ENCODE data around the gene LIPH. TPM values are rescaled to one million over a fixed set of nuclear protein-coding genes. Genes with fewer than 3 reads are reported as not detected.
"Not testable (repeated sequence)": the region's sequence is repeated elsewhere in the genome, so short reads cannot be mapped to it uniquely, and the experiment has no call there.

Gene LIPH
- total and polyA plus RNA-seq, 4 experiments from 2014 or later = not detected

DNA sequence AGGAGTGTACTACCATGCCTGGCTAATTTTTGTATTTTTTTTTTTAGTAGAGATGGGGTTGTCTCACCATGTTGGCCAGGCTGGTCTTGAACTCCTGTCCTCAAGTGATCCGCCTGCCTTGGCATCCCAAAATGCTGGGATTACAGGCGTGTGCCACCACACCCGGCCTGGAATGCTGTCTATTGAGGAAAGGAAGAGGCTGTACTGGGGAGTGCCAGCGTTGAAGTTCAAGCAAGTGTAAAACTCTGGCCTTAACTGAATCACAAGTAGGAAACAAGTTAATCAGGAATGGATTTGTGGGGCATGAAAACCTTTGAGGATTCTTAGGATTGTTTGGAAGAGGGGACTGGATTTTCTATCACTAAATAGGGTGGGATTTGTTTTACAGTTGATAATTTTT is 32.3 kb upstream of the LIPH start:
- intact Hi-C loops (cut with micrococcal nuclease) = loop anchor here (5.0 kb wide), 3 partner anchors 353 to 1337 kb away; partner anchors contain the start of genes ALG3, EEF1AKMT4, TRA2B and VPS8
- Mint-ChIP-seq H3K4me1 (peaks cover 17 to 32% (median 24%) of the 10 kb centered on the region in 4 donors), H3K36me3 (peaks cover 0 to 17% of the 10 kb centered on the region in 2 donors), H3K27me3 (no peaks in the 10 kb centered on the region), H3K9me3 (peaks cover 0 to 4% (median 0%) of the 10 kb centered on the region in 8 donors), H3K4me3 (peak overlapping the region in 6 of 8 donors; percentile 6 to 61 (median 44)), H3K27ac (peak overlapping the region; percentile 47 to 98 (median 93))
- Histone ChIP-seq H3K9me3 (ENCODE audit: control insufficient read depth in 1 of 2, low read length in 2 of 2) (no peaks in the 10 kb centered on the region), H3K27ac (ENCODE audit: low read depth, low read length) (no peak overlapping the region), H3K4me1 (ENCODE audit: insufficient read depth, low read length) (peaks cover 27% of the 10 kb centered on the region), H3K4me3 (ENCODE audit: low read length in 2 of 2) (no peak overlapping the region), H3K27me3 (ENCODE audit: insufficient read depth, low read length) (no peaks in the 10 kb centered on the region), H3K36me3 (ENCODE audit: insufficient read depth, low read length) (no peaks in the 10 kb centered on the region)
- ChIA-PET POLR2A (ENCODE audit: partially characterized antibody) (interaction anchor here (1.9 kb wide), 1 partner anchor 11 kb away, joined by 6 read pairs; no protein-coding TSS in a partner anchor), CTCF (ENCODE audit: partially characterized antibody) (interaction anchor here (1.5 to 4.7 kb wide), 2 partner anchors 10 to 26 kb away, joined by 4 to 42 read pairs; no protein-coding TSS in a partner anchor)
- no peak for DNase-seq

DNA sequence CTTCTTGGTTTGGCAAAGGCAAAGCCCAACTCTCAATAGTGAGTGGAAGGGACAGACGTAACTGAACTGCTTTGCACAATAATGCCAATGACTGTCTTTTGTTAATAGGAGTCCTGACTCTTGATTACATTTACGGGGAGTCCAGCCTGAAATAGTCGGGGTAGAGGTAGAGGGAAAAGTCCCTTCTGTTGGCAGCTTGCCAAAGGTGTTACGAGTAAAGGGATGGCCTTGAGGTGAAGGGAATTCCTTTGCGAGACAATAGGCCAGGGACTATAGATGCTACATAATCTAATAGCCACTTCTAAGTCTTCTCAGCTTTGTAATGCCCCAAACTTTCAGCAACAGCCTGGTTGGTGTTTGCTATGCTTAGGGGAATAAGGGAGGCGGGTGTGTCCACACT is 31.5 kb upstream of the LIPH start:
- peaks cover 0 to 17% of the 10 kb centered on the region in 2 donors for H3K36me3 Mint-ChIP-seq
- intact Hi-C loops (cut with micrococcal nuclease) = no loop called here
- Histone ChIP-seq H3K36me3 (ENCODE audit: insufficient read depth, low read length) (no peaks in the 10 kb centered on the region), H3K27me3 (ENCODE audit: insufficient read depth, low read length) (no peaks in the 10 kb centered on the region), H3K9me3 (ENCODE audit: control insufficient read depth in 1 of 2, low read length in 2 of 2) (no peaks in the 10 kb centered on the region), H3K4me1 (ENCODE audit: insufficient read depth, low read length) (peaks cover 23% of the 10 kb centered on the region), H3K27ac (ENCODE audit: low read depth, low read length) (no peak overlapping the region), H3K4me3 (ENCODE audit: low read length in 2 of 2) (no peak overlapping the region)
- peaks cover 17 to 32% (median 23%) of the 10 kb centered on the region in 4 donors for H3K4me1 Mint-ChIP-seq
- H3K9me3 Mint-ChIP-seq = peaks cover 0 to 4% (median 0%) of the 10 kb centered on the region in 8 donors
- ChIA-PET POLR2A (ENCODE audit: partially characterized antibody) (no interaction called here), CTCF (ENCODE audit: partially characterized antibody) (interaction anchor here (1.5 to 4.7 kb wide), 2 partner anchors 9 to 25 kb away, joined by 4 to 42 read pairs; no protein-coding TSS in a partner anchor)
- H3K27me3 Mint-ChIP-seq = no peaks in the 10 kb centered on the region
- H3K27ac Mint-ChIP-seq = peak overlapping the region in 3 of 7 donors; percentile 1 to 46 (median 21)
- no peak for DNase-seq
- no peak overlapping the region for H3K4me3 Mint-ChIP-seq

DNA sequence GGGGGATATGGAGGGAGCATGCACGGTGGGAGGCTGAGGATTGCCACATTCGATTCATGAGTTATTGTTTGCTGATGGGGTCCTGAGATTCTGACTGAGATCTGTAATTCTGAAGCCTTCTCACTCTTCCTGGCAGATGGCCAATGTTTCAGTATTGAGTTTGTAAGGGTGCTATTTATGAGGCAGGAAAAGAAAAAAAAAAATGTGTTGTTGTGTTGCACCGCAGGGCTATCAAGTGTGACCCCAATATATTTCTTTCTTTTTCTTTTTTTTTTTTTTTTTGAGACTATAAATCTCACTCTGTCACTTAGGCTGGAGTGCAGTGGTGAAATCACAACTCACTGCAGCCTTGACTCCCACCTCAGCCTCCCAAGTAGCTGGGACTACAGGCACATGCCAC is 30.5 kb upstream of the LIPH start:
- H3K4me3 Mint-ChIP-seq = peak overlapping the region in 2 of 8 donors; percentile 17 to 20
- intact Hi-C loops (cut with micrococcal nuclease) = no loop called here
- no peaks in the 10 kb centered on the region for H3K36me3 ChIP-seq (ENCODE audit: insufficient read depth, low read length)
- peaks cover 11 to 23% (median 16%) of the 10 kb centered on the region in 4 donors for H3K4me1 Mint-ChIP-seq
- no peaks in the 10 kb centered on the region for H3K27me3 Mint-ChIP-seq
- peak in 1 of 5 donors; percentile 9 for DNase-seq
- no peak overlapping the region for H3K4me3 ChIP-seq (ENCODE audit: low read length in 2 of 2)
- H3K27ac ChIP-seq (ENCODE audit: low read depth, low read length) = no peak overlapping the region
- no peaks in the 10 kb centered on the region for H3K27me3 ChIP-seq (ENCODE audit: insufficient read depth, low read length)
- POLR2A ChIA-PET (ENCODE audit: partially characterized antibody) = no interaction called here
- peaks cover 0 to 4% (median 0%) of the 10 kb centered on the region in 8 donors for H3K9me3 Mint-ChIP-seq
- peaks cover 0 to 10% of the 10 kb centered on the region in 2 donors for H3K36me3 Mint-ChIP-seq
- H3K9me3 ChIP-seq (ENCODE audit: control insufficient read depth in 1 of 2, low read length in 2 of 2) = no peaks in the 10 kb centered on the region
- CTCF ChIA-PET (ENCODE audit: partially characterized antibody) = no interaction called here
- peaks cover 16% of the 10 kb centered on the region for H3K4me1 ChIP-seq (ENCODE audit: insufficient read depth, low read length)
- peak overlapping the region in 1 of 7 donors; percentile 35 for H3K27ac Mint-ChIP-seq

DNA sequence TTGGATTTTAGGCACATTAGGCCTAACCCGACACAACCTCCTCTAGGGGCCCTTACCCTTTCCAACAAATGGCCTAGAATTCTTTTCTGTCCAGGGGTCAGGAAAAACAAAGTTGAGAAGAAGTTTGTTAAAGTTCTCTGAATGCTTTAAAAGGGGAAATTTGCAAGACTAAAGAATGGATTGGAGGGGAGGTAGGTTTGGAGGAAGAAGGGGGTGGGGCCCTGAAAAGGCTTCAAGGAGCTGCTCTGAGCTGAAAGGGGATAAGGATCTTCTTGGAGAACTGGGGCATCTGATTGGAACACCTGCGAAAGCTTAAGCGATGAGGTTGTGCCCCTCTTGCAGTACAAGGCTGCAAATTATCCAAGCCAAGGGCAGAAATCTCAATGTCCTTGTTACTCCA is 29.8 kb upstream of the LIPH start:
- Mint-ChIP-seq H3K27ac (peak overlapping the region in 1 of 7 donors; percentile 48), H3K27me3 (no peaks in the 10 kb centered on the region), H3K4me1 (peaks cover 11 to 21% (median 16%) of the 10 kb centered on the region in 4 donors), H3K36me3 (peaks cover 0 to 10% of the 10 kb centered on the region in 2 donors), H3K4me3 (no peak overlapping the region), H3K9me3 (peaks cover 0 to 4% (median 0%) of the 10 kb centered on the region in 8 donors)
- ChIA-PET POLR2A (ENCODE audit: partially characterized antibody) (no interaction called here), CTCF (ENCODE audit: partially characterized antibody) (interaction anchor here (0.9 kb wide), 1 partner anchor 13 kb away, joined by 6 read pairs; no protein-coding TSS in a partner anchor)
- intact Hi-C loops (cut with micrococcal nuclease) = no loop called here
- Histone ChIP-seq H3K4me1 (ENCODE audit: insufficient read depth, low read length) (peaks cover 13% of the 10 kb centered on the region), H3K4me3 (ENCODE audit: low read length in 2 of 2) (no peak overlapping the region), H3K9me3 (ENCODE audit: control insufficient read depth in 1 of 2, low read length in 2 of 2) (no peaks in the 10 kb centered on the region), H3K36me3 (ENCODE audit: insufficient read depth, low read length) (no peaks in the 10 kb centered on the region), H3K27ac (ENCODE audit: low read depth, low read length) (no peak overlapping the region), H3K27me3 (ENCODE audit: insufficient read depth, low read length) (no peaks in the 10 kb centered on the region)
- no peak for DNase-seq

DNA sequence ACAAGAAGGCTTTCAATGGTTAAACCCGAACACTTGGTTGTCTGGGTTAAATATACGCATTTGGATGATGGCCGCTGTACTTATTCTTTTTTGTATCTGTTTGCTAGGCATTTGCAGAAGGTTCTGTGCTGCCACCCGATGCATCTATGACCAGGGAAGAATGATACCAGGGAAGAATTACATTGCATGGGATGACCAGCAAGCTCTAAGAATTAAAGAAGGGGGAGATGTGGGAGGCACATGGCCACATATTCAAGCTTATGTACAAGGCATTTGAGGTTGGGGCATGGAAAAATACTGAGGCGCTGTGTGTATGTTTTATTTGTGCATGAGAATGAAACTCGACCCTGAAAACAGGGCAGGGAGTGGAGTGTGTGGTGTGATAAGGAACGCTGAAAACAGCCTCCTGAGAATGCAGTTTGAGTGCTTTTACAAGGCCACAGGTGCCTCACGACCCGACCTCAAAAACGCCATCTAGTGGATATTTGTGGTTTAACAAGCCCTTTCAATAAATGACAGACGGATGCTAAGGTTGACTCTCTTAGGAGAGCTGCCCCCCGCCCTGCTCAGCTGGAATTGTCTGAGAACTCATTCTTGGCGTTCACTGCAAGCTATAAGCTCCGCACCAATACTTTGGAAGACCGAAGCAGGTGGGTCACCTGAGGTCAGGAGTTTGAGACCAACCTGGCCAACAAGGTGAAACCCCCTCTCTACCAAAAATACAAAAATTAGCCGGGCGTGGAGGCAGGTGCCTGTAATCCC is 22.9 kb upstream of the LIPH start:
- Mint-ChIP-seq H3K27ac (peak overlapping the region in 4 of 7 donors; percentile 5 to 65 (median 38)), H3K9me3 (peaks cover 0 to 24% (median 17%) of the 10 kb centered on the region in 8 donors)
- CTCF ChIA-PET (ENCODE audit: partially characterized antibody) = interaction anchor here (0.6 to 4.4 kb wide), 15 partner anchors 10 to 1443 kb away, joined by 3 to 42 read pairs (median 4); partner anchors contain the start of gene SENP2
- POLR2A ChIA-PET (ENCODE audit: partially characterized antibody) = interaction anchor here (0.5 to 1.2 kb wide), 2 partner anchors 11 to 16 kb away, joined by 3 read pairs; partner anchors contain the start of gene SENP2
- intact Hi-C loops (cut with micrococcal nuclease) = loop anchor here (5.0 kb wide), 1 partner anchor 223 kb away; no protein-coding TSS in a partner anchor
- not testable (repeated sequence) for H3K27me3 ChIP-seq (ENCODE audit: insufficient read depth, low read length); H3K9me3 ChIP-seq (ENCODE audit: control insufficient read depth in 1 of 2, low read length in 2 of 2); H3K4me1 ChIP-seq (ENCODE audit: insufficient read depth, low read length); H3K4me3 Mint-ChIP-seq; H3K4me1 Mint-ChIP-seq; H3K27ac ChIP-seq (ENCODE audit: low read depth, low read length); H3K36me3 ChIP-seq (ENCODE audit: insufficient read depth, low read length); H3K4me3 ChIP-seq (ENCODE audit: low read length in 2 of 2); H3K27me3 Mint-ChIP-seq; H3K36me3 Mint-ChIP-seq
- peak; percentile 65 to 71 (median 69) for DNase-seq

DNA sequence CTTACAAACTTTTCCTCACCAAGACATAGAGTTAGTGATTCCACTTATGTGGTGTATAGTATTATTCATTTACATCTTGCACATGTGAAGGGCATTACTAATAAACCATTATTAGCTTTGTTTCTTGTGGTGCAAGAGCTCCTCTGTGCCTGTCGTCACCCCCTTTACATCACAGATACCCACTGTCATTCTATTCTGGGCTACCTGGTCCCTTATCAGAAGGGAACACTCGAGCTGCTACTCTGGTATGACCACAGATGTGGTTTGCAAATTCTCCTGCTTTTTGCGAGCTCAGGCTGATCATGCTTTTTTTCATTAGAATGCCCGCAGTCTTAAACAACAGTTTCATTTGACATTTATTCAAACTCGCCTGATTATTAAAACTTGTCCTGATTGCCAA is 19.8 kb upstream of the LIPH start:
- Histone ChIP-seq H3K36me3 (ENCODE audit: insufficient read depth, low read length) (no peaks in the 10 kb centered on the region), H3K4me3 (ENCODE audit: low read length in 2 of 2) (no peak overlapping the region), H3K9me3 (ENCODE audit: control insufficient read depth in 1 of 2, low read length in 2 of 2) (no peaks in the 10 kb centered on the region), H3K4me1 (ENCODE audit: insufficient read depth, low read length) (no peaks in the 10 kb centered on the region), H3K27me3 (ENCODE audit: insufficient read depth, low read length) (no peaks in the 10 kb centered on the region), H3K27ac (ENCODE audit: low read depth, low read length) (no peak overlapping the region)
- Mint-ChIP-seq H3K27ac (no peak overlapping the region), H3K27me3 (peaks cover 0 to 3% of the 10 kb centered on the region in 2 donors), H3K4me3 (no peak overlapping the region), H3K36me3 (no peaks in the 10 kb centered on the region), H3K4me1 (peaks cover 5 to 7% (median 6%) of the 10 kb centered on the region in 4 donors), H3K9me3 (peaks cover 0 to 29% (median 19%) of the 10 kb centered on the region in 8 donors)
- intact Hi-C loops (cut with micrococcal nuclease) = no loop called here
- POLR2A ChIA-PET (ENCODE audit: partially characterized antibody) = no interaction called here
- no peak for DNase-seq
- CTCF ChIA-PET (ENCODE audit: partially characterized antibody) = interaction anchor here (1.6 to 2.8 kb wide), 2 partner anchors 13 to 26 kb away, joined by 4 to 25 read pairs; no protein-coding TSS in a partner anchor

DNA sequence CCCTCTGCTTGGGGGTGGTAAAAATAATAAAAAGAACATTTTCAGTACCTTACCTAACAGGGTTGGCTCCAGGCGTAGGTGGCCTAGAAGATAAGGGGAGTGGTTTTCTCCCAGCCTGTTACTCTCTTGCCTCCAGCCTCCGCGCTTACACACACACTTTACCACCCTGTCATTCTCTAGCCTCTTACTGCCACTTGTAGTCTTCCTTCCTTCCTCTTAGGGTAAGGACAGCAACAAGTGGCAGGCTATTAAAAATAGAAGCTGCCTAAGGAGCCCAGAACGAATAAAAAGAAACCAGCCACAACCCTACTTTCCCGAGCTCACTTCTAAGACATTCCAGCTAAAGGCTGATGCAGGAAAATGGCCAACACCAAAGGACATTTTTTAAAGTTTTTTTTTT is 9.6 kb upstream of the LIPH start:
- peak overlapping the region in 1 of 7 donors; percentile 41 for H3K27ac Mint-ChIP-seq
- peaks cover 3 to 10% of the 10 kb centered on the region in 2 donors for H3K27me3 Mint-ChIP-seq
- H3K36me3 ChIP-seq (ENCODE audit: insufficient read depth, low read length) = no peaks in the 10 kb centered on the region
- H3K27ac ChIP-seq (ENCODE audit: low read depth, low read length) = no peak overlapping the region
- H3K4me1 ChIP-seq (ENCODE audit: insufficient read depth, low read length) = no peaks in the 10 kb centered on the region
- no peak overlapping the region for H3K4me3 Mint-ChIP-seq
- DNase-seq = no peak
- POLR2A ChIA-PET (ENCODE audit: partially characterized antibody) = no interaction called here
- no peaks in the 10 kb centered on the region for H3K9me3 ChIP-seq (ENCODE audit: control insufficient read depth in 1 of 2, low read length in 2 of 2)
- H3K4me3 ChIP-seq (ENCODE audit: low read length in 2 of 2) = no peak overlapping the region
- CTCF ChIA-PET (ENCODE audit: partially characterized antibody) = interaction anchor here (1.2 kb wide), 1 partner anchor 13 kb away, joined by 3 read pairs; no protein-coding TSS in a partner anchor
- intact Hi-C loops (cut with micrococcal nuclease) = no loop called here
- H3K9me3 Mint-ChIP-seq = no peaks in the 10 kb centered on the region
- H3K27me3 ChIP-seq (ENCODE audit: insufficient read depth, low read length) = no peaks in the 10 kb centered on the region
- no peaks in the 10 kb centered on the region for H3K36me3 Mint-ChIP-seq
- peaks cover 6 to 9% (median 8%) of the 10 kb centered on the region in 4 donors for H3K4me1 Mint-ChIP-seq
